ENCODE data around the gene PHTF1. TPM values are rescaled to one million over a fixed set of nuclear protein-coding genes. Genes with fewer than 3 reads are reported as not detected.
A peak's percentile ranks its signal among the peaks of the same experiment; 100 is the strongest.
"Not testable (repeated sequence)": the region's sequence is repeated elsewhere in the genome, so short reads cannot be mapped to it uniquely, and the experiment has no call there.

Gene PHTF1
- total and polyA plus RNA-seq, 8 donors, result 3.9 to 48.2 (median 15.5) TPM

DNA sequence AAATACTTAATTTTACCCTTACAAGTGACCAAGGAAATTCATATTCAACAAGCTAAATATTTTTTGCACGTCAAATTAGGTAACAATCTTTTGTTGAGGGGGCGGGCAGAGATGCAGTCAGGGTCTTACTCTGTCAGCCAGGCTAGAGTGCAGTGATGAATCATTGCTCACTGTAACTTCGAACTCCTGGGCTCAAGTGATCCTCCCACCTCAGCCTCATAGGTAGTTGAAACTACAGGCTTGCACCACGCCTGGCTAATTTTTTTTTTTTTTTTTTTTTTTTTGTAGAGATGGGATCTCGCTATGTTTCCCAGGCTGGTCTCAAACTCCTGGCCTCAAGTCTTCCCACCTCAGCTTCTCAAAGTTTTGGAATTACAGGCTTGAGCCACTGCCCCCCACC, 26.5 kb downstream of the PHTF1 start:
- Histone ChIP-seq H3K36me3 (peaks cover 10 to 67% (median 62%) of the 10 kb centered on the region in 4 donors), H3K4me3 (no peak overlapping the region), H3K4me1 (no peaks in the 10 kb centered on the region), H3K9me3 (no peaks in the 10 kb centered on the region), H3K27ac (no peak overlapping the region), H3K27me3 (no peaks in the 10 kb centered on the region)
- intact Hi-C loops (cut with DNase I; ENCODE audit: low total_unique reads), result no loop called here
- no peak for TF ChIP-seq POLR2AphosphoS5 (IDR thresholded peaks at IDR 0.05)
- TF ChIP-seq EP300 (IDR thresholded peaks at IDR 0.05), result no peak
- TF ChIP-seq, protein P1, sequence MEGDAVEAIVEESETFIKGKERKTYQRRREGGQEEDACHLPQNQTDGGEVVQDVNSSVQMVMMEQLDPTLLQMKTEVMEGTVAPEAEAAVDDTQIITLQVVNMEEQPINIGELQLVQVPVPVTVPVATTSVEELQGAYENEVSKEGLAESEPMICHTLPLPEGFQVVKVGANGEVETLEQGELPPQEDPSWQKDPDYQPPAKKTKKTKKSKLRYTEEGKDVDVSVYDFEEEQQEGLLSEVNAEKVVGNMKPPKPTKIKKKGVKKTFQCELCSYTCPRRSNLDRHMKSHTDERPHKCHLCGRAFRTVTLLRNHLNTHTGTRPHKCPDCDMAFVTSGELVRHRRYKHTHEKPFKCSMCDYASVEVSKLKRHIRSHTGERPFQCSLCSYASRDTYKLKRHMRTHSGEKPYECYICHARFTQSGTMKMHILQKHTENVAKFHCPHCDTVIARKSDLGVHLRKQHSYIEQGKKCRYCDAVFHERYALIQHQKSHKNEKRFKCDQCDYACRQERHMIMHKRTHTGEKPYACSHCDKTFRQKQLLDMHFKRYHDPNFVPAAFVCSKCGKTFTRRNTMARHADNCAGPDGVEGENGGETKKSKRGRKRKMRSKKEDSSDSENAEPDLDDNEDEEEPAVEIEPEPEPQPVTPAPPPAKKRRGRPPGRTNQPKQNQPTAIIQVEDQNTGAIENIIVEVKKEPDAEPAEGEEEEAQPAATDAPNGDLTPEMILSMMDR (IDR thresholded peaks at IDR 0.05), result no peak
- no peak for TF ChIP-seq POLR2A (IDR thresholded peaks at IDR 0.05)
- WGBS, 5 donors, result 90 to 95% (median 91%) methylated on average over 5 of the region's 5 CpGs
- DNase-seq, result no peak

DNA sequence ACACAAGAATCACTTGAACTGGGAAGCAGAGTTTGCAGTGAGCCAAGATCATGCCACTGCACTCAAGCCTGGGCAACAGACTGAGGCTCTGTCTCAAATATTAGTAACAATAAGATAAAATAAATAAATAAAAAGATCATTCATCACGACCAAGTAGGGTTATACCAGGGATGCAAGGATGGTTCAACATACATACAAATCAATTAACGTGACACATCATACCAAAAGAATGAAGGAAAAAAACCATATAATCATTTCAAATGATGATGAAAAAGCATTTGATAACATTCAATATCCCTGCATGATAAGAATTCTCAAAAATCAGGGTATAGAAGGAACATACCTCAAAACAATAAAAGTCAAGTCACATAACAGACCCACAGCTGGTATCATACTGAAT, 38.3 kb downstream of the PHTF1 start:
- WGBS, 5 donors, result 96 to 100% (median 100%) methylated on average over 2 of the region's 2 CpGs
- peaks cover 0 to 80% (median 66%) of the 10 kb centered on the region in 4 donors for H3K36me3 ChIP-seq
- peaks cover 0 to 22% (median 2%) of the 10 kb centered on the region in 4 donors for H3K9me3 ChIP-seq
- H3K27me3 ChIP-seq, result no peaks in the 10 kb centered on the region
- H3K4me1 ChIP-seq, result no peaks in the 10 kb centered on the region
- TF ChIP-seq EP300 (IDR thresholded peaks at IDR 0.05), result no peak
- TF ChIP-seq POLR2AphosphoS5 (IDR thresholded peaks at IDR 0.05), result no peak
- TF ChIP-seq POLR2A (IDR thresholded peaks at IDR 0.05), result no peak
- TF ChIP-seq, protein P1 (IDR thresholded peaks at IDR 0.05), result no peak
- DNase-seq, result no peak
- intact Hi-C loops (cut with DNase I; ENCODE audit: low total_unique reads), result no loop called here
- H3K27ac ChIP-seq, result no peak overlapping the region
- H3K4me3 ChIP-seq, result no peak overlapping the region

DNA sequence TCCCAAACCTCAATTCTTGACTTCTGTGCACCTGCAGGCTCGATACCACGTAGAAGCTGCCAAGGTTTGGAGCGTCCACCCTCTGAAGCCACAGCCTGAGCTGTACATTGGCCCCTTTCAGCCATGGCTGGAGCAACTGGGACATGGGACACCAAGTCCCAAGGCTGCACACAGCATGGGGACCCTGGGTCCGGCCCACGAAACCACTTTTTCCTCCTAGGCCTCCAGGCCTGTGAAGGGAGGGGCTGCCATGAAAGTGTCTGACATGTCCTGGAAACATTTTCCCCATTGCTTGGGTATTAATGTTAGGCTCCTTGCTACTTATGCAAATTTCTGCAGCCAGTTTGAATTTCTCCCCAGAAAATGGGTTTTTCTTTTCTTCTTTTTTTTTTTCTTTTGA, 40.7 kb downstream of the PHTF1 start:
- intact Hi-C loops (cut with DNase I; ENCODE audit: low total_unique reads); H3K27ac ChIP-seq: not testable (repeated sequence)
- WGBS, 5 donors, result 98 to 100% (median 99%) methylated on average over 5 of the region's 5 CpGs

DNA sequence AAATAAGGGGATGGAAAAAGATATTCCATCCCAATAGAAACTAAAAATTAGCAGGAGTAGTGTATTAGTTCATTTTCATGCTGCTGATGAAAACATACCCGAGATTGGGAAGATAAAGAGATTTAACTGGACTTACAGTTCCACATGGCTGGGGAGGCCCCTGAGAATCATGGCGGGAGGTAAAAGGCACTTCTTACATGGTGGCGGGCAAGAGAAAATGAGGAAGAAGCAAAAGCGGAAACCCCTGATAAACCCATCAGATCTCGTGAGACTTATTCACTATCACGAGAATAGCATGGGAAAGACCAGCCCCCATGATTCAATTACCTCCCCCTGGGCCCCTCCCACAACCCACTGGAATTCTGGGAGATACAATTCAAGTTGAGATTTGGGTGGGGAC, 41.8 kb downstream of the PHTF1 start:
- H3K27ac ChIP-seq; H3K27me3 ChIP-seq; H3K4me1 ChIP-seq; DNase-seq; H3K4me3 ChIP-seq; intact Hi-C loops (cut with DNase I; ENCODE audit: low total_unique reads): not testable (repeated sequence)
- Histone ChIP-seq H3K36me3 (peaks cover 10 to 69% (median 58%) of the 10 kb centered on the region in 4 donors), H3K9me3 (peaks cover 0 to 22% (median 2%) of the 10 kb centered on the region in 4 donors)
- WGBS, 5 donors, result 94 to 99% (median 96%) methylated on average over 5 to 6 of the region's 6 CpGs

More for the DNA sequence above, 40.7 kb downstream of the PHTF1 start:
- not testable (repeated sequence) for H3K4me1 ChIP-seq, H3K4me3 ChIP-seq, DNase-seq, H3K27me3 ChIP-seq
- Histone ChIP-seq H3K9me3 (peaks cover 0 to 22% (median 2%) of the 10 kb centered on the region in 4 donors), H3K36me3 (peaks cover 8 to 68% (median 54%) of the 10 kb centered on the region in 4 donors)

DNA sequence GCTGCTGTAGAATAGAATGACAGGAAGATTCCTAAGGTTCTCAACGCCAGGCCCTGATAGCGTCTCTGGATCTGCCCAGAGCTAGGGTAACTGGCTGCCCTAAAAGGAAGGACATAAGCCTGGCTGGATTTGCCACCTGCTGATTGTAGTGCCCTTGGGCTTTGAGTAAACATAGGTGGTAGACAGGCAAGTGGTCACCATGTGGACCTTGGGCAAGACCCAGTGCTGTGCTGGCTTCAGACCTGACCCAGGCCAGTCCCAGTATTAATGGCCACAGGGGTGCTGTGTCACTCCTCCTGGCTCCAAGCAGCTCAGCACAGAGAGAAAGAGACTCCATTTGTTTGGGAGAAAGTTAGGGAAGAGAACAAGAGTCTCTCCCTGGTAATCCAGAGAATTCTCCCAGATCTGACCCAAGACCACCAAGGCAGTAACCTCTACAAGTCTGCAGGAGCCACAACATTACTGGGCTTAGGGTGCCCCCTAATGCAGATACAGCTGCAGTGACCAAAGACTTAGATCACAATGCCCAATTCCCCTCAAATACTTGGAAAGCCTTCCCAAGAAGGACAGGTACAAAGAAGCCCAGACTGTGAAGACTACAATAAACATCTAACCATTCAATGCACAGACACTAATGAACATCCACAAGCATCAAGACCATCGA, 44.5 kb downstream of the PHTF1 start:
- no peak for TF ChIP-seq POLR2A (IDR thresholded peaks at IDR 0.05)
- TF ChIP-seq, protein P1 (IDR thresholded peaks at IDR 0.05), result no peak
- no peak for TF ChIP-seq POLR2AphosphoS5 (IDR thresholded peaks at IDR 0.05)
- TF ChIP-seq EP300 (IDR thresholded peaks at IDR 0.05), result no peak
- DNase-seq, result peak in 1 of 2 donors; percentile 6
- no peak overlapping the region for H3K4me3 ChIP-seq
- no peaks in the 10 kb centered on the region for H3K4me1 ChIP-seq
- intact Hi-C loops (cut with DNase I; ENCODE audit: low total_unique reads), result no loop called here
- H3K9me3 ChIP-seq, result peaks cover 0 to 16% (median 0%) of the 10 kb centered on the region in 4 donors
- peaks cover 18 to 67% (median 60%) of the 10 kb centered on the region in 4 donors for H3K36me3 ChIP-seq
- no peaks in the 10 kb centered on the region for H3K27me3 ChIP-seq
- WGBS, 5 donors, result 83 to 93% (median 89%) methylated on average over 3 of the region's 3 CpGs
- H3K27ac ChIP-seq, result no peak overlapping the region

All from stomach (tissue), 9 donors.